GM21825 (cell line): ENCODE results near the gene RBKS.

Experiments
- ATAC-seq: cut with Tn5 transposase; IDR thresholded peaks from one replicate; pipeline ENCODE4 v1.9.1; 2021; ENCODE audit warnings: mild to moderate bottlenecking, moderate library complexity; ENCODE audit not compliant: unreplicated experiment

Gene RBKS

DNA sequence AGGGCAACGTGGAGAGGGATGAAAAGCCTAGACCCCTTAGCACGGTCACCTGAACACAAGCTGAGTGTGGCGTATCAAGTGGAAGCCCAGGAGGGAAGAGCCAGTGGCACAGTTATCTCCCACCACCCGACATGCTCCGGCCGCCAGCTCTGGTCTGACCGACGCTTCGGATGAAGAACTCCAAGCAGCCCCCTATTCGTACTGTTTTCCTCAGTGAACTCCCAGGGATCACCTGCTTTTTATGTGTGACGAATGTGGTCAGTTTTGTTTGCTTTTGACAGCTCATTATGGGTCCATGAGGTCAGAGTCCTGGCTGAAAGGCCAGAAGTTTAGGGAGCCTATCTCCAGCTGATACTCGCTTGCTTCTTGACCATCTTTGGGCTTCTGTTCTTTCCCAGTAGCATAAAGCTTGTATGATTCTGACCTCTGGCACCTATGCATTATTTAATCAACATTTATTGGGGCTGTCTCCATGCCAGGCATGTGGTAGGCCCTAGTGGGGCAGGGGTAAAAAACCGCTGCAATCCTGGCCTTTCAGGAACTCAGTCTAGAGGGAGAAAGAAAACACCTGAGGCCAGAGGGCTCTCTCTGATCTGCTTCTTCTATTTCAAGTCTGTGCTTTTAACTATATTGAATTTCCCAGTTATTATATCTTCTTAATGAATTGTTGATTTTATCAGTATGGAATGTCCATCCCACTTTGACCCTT lies 151.7 kb downstream of the RBKS start:
- no peak for ATAC-seq

- no peak for ATAC-seq
These were observed 152.4 kb downstream of the RBKS start for GRCh38 chr2:27737676-27738348.

DNA sequence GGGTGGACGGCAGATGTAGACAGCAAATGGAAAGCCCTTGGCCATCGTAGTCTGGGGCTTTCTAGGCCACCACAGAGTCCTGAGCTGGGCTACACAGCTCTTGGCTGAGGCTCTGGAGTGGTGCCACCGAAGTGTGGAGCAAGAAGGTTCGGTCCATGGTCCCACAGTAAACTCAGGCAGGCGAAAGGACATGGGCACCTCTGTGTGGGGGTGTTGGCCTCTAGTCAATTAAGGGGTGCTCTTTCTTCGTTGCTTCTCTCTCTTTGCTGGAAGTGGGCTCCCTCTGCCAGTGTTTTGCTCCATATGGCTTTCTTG lies 153.3 kb downstream of the RBKS start:
- ATAC-seq: no peak

- no peak for ATAC-seq
These were observed 153.9 kb downstream of the RBKS start for GRCh38 chr2:27736031-27736889.

DNA sequence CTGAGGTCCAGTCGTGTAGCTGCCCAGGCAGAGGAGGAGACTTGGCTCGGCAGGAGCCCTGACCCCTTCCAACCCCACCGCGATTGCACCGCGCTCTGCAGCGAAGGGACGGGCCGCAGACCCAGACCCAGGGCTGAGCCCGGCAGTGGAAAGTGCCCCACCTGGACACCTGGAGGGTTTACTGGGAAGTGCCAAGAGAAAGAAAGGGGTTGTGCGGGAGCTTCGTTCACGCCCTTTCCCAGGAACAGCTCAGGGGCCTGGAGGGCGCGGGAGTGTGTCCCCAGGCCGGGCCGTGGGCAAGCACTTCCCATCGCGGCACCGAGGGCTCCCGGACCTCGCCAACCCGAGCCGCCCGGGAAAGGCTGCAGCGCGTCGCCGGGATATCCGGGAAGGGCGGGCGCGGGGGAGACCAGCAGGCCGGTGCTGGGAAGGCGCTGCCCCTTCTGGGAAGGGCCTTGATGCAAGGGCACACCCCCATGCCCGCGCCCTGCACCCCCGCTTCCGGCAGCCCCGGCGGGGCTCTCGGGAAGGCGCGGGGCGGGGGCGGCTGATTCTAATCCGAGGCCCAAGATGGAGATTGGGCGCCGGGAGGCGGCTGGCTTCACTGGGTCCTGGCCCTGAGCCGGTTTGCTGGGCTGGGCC lies 154.8 kb downstream of the RBKS start:
- no peak for ATAC-seq

DNA sequence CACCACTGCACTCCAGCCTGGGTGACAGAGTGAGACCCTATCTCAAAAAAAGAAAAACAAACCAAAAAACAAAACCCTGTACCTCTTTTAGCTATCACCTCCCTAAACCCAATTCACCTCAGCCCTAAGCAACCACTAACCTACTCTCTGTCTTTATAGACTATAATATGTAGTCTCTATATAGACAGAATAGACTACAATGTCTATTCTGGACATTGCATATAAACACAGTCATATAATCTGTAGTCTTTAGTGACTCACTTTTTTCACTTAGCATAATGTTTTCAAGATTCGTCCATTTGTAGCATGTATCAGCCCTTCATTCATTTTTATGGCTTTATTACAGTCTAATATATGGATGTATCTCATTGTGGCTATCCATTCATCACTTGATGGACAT lies 155.9 kb downstream of the RBKS start:
- no peak for ATAC-seq
